HG03196 (cell line): ENCODE measurements around the gene ARHGAP45.

ENCODE experiments used
- ATAC-seq: cut with Tn5 transposase; IDR thresholded peaks from one replicate; pipeline ENCODE4 v1.9.1; 2021; ENCODE audit not compliant: unreplicated experiment

The ARHGAP45 gene

GRCh38 chr19:1103708-1104310 is 36.8 kb downstream of the ARHGAP45 start, which contains the start of gene GPX4:
Gene GPX4 (plus strand): TSS chr19:1103994. CDS start chr19:1104044, 50 bp downstream.
- ATAC-seq = peak; percentile 63

- ATAC-seq = peak; percentile 28
These were observed 37.5 kb downstream of the ARHGAP45 start for GRCh38 chr19:1104311-1105007.

GRCh38 chr19:1105008-1105872 is 38.3 kb downstream of the ARHGAP45 start:
- no peak for ATAC-seq

- no peak for ATAC-seq
These were observed 39.2 kb downstream of the ARHGAP45 start for GRCh38 chr19:1105873-1106840.

GRCh38 chr19:1106841-1107660 is 40.1 kb downstream of the ARHGAP45 start:
- ATAC-seq = no peak

GRCh38 chr19:1107661-1108261 is 40.8 kb downstream of the ARHGAP45 start:
- no peak for ATAC-seq

GRCh38 chr19:1108291-1109031 is 41.5 kb downstream of the ARHGAP45 start:
- ATAC-seq = no peak

- ATAC-seq = no peak
These were observed 42.1 kb downstream of the ARHGAP45 start for GRCh38 chr19:1109032-1109551.

GRCh38 chr19:1109697-1110671 is 43.0 kb downstream of the ARHGAP45 start:
- ATAC-seq = no peak

- ATAC-seq = no peak
These were observed 44.1 kb downstream of the ARHGAP45 start for GRCh38 chr19:1110809-1111640.

GRCh38 chr19:1111641-1112267 is 44.8 kb downstream of the ARHGAP45 start:
- no peak for ATAC-seq

GRCh38 chr19:1112268-1113029 is 45.5 kb downstream of the ARHGAP45 start:
- no peak for ATAC-seq

- ATAC-seq = peak; percentile 45
These were observed 46.3 kb downstream of the ARHGAP45 start for GRCh38 chr19:1113030-1113985.

GRCh38 chr19:1113986-1114483 is 47.1 kb downstream of the ARHGAP45 start:
- ATAC-seq = no peak
